Activated CD4-positive, CD25-positive, alpha-beta regulatory T cell treated with anti-CD3 and anti-CD28 coated beads, Interleukin-2, amount 50 U/mL, for 72 hours (primary cell): Measurements from ENCODE around the gene NHLRC4.
"Not testable (repeated sequence)": the region's sequence is repeated elsewhere in the genome, so short reads cannot be mapped to it uniquely, and the experiment has no call there.

Experiments
- DNase-seq: peaks from one replicate; pipeline ENCODE4 v3.0.0; 2021

Gene NHLRC4

GRCh38 chr16:586047-586644 lies 19.3 kb downstream of the NHLRC4 start:
- no peak for DNase-seq

- DNase-seq: no peak
Observed at GRCh38 chr16:586645-587590, 20.1 kb downstream of the NHLRC4 start.

- DNase-seq: no peak
Observed at GRCh38 chr16:588639-588888, 21.8 kb downstream of the NHLRC4 start.

GRCh38 chr16:588889-589657 lies 22.3 kb downstream of the NHLRC4 start:
- DNase-seq: peak; percentile 99

- peak; percentile 99 for DNase-seq
Observed at GRCh38 chr16:589658-590187, 22.9 kb downstream of the NHLRC4 start, which contains the start of gene RAB40C. RAB40C (plus strand) TSS chr16:590066; CDS start chr16:590292, 226 bp downstream.

GRCh38 chr16:590188-590814 lies 23.5 kb downstream of the NHLRC4 start:
- no peak for DNase-seq

GRCh38 chr16:590815-591200 lies 24.0 kb downstream of the NHLRC4 start:
- DNase-seq: no peak

GRCh38 chr16:591231-591630 lies 24.4 kb downstream of the NHLRC4 start:
- no peak for DNase-seq

- DNase-seq: no peak
Observed at GRCh38 chr16:591892-592517, 25.2 kb downstream of the NHLRC4 start.

GRCh38 chr16:592518-593306 lies 25.9 kb downstream of the NHLRC4 start:
- peak; percentile 32 for DNase-seq

GRCh38 chr16:593406-593805 lies 26.6 kb downstream of the NHLRC4 start:
- no peak for DNase-seq

- no peak for DNase-seq
Observed at GRCh38 chr16:593807-594206, 27.0 kb downstream of the NHLRC4 start.

- DNase-seq: no peak
Observed at GRCh38 chr16:595094-595528, 28.3 kb downstream of the NHLRC4 start.

GRCh38 chr16:595942-596735 lies 29.3 kb downstream of the NHLRC4 start:
- no peak for DNase-seq

GRCh38 chr16:596736-597060 lies 29.9 kb downstream of the NHLRC4 start:
- no peak for DNase-seq

- DNase-seq: not testable (repeated sequence)
Observed at GRCh38 chr16:597655-598054, 30.9 kb downstream of the NHLRC4 start.

- DNase-seq: no peak
Observed at GRCh38 chr16:598823-599739, 32.3 kb downstream of the NHLRC4 start.

- no peak for DNase-seq
Observed at GRCh38 chr16:600781-601180, 34.0 kb downstream of the NHLRC4 start.

- DNase-seq: no peak
Observed at GRCh38 chr16:603933-604332, 37.1 kb downstream of the NHLRC4 start.
